GM21515 (cell line): ENCODE results near the gene GOLT1A.

Source experiments
- ATAC-seq: cut with Tn5 transposase; IDR thresholded peaks from one replicate; pipeline ENCODE4 v1.9.1; 2021; ENCODE audit not compliant: unreplicated experiment

The GOLT1A gene

DNA sequence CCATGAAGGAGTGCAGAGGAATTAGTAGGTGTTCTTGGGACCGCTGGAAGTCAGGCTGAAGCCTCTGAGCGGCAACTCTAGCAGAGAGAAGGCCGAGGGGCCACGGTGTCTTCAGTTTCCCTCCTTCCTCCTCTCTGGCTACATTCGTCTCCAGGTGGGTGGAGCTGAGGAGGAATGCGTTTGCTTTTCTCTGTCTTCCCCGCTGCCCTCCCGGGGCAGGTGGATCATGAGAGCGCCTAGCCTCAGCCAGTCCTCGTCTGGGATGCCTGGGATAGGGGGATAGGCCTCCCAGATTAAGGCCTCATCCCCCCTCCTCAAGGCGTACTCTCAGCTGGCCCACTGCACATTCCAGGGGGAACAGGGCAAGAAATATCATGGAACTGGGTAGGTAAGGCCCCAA is 7.5 kb upstream of the GOLT1A start:
- ATAC-seq, result no peak

DNA sequence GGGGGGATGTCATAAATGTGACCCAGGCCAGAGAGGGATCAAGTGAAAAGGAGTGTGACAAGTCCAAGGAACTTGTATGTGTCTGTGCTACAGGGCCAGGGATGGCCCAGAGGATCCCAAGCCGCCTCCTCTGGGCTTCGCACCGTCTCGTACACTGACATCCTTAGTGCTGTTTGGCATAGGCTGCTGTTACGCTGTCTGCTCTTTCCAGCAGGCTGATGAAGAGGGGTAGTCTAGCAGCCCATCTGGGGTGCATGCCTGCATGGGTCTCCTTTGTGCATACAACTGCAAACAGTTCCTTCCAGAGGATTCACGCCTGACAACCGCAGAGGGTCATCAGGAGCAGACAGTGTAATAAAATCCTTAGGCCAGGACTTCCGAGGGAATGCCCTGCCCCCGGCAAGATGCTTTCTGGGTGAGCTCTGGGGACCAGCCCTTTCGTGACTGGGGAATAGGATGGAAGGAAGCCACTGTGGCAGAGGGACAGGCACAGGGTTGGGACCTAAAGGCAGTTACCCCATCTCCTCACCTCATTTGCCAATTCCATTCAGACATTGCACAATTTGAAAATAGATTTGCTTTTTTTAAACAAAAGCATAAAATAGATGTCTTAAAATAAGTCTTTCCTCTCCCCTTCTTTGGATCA is 6.3 kb upstream of the GOLT1A start:
- ATAC-seq, result no peak

DNA sequence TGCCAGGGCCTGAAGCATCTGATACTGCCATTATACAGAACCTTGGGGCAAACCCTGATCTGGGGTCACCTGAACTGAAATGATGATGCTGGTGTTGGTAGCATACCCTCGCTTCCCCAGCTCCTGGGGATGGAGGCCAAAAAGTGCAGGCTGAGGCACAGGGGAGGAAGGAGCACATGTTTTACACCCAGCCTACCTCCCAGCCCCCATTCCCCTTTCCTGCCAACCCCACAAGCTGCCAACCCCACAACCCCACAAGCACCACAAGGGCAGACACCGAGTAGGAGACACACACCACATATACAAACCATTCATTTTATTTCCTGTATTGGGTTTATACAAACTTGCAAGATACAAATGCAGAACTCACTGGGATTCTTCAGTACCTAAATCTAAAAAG is 4.8 kb upstream of the GOLT1A start:
- no peak for ATAC-seq

DNA sequence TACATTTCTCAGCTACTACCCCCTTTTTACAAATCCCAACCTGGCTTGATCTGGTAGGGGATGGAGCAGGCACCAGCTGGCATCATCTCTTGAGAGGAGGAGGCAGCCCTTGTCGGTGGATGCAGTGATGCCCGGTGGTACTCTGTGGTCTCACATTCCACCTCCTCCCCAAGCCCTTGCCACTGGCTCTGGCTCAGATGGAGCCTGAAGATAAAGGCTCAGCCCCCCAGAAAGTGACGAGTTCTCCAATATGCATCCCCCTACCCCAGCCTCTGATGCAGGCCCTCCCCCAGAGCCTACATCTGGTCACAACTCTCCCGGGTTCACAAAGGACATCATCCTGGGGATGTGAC is 3.8 kb upstream of the GOLT1A start:
- ATAC-seq, result no peak

DNA sequence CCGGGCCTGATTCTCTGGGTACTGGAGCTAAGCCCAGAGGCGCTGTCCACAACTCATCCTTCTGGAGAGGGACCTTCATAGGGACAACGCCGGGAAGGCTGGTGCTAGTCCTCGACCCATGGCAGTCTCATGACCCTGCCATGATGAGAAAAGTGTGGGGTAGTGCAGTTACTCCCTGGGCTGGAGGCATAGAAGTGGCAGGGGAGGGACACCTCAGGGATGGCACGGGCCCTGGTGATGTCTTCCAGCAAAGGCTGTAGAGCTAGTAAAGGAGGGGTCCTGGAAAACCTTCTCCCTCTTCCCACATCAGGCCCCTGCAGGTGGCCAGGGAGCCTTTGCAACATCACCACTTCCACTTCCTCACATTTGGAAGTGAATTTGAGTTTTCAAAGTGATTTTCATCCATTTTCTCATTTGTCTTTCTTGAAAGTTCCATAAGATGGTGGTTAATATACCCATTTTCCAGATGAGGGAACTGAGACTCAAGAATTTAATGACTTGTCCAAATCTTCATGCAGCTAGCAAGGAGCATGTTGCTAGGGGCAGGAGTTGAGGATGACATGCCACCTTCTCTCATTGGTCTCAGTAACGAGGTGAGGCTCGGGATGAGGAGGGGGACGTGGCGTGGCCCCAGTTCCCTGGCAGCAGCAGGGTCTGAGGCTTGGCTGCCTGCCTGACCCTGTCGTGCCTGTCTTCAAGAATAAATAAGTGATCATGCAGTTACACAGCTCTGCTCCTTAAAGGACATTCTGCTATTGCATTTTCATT is 3.3 kb upstream of the GOLT1A start:
- ATAC-seq, result no peak

DNA sequence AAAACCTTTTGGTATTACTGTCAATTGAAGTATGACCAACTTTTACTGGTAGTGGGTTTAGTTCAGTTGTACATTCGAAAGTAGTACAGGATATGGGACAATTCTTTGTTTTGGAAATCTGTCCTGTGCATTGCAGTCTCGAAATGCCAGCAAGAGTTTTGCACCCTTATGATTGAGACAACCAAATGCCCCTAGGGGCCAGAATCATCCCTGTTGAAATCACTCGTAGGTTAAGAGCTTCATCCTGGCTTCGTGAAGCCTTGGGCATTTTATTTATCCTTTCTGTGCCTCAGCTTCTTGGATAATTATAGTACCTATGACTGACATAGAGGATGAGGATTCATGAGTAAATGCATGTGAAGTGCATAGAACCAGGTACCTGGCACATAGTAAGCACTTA is 2.4 kb upstream of the GOLT1A start:
- ATAC-seq, result no peak

DNA sequence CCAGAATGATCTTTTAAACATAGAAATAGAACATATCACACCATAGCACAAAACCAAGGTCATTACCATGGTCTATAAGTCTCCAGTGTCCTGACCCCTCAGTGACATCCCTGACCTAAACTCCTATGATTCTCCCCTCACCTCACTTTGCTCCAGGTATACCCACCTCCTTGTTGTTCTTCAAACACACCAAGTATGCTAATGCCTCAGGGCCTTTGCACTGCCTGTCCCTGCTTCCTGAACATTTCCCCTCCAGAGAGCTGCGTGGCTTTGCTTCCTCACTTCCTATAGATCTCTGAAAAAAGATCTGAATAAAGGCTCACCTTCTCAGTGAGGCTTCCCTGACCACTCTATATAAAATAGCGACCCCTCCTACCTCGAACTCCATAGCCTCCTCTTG is 1.1 kb downstream of the GOLT1A start:
- no peak for ATAC-seq

DNA sequence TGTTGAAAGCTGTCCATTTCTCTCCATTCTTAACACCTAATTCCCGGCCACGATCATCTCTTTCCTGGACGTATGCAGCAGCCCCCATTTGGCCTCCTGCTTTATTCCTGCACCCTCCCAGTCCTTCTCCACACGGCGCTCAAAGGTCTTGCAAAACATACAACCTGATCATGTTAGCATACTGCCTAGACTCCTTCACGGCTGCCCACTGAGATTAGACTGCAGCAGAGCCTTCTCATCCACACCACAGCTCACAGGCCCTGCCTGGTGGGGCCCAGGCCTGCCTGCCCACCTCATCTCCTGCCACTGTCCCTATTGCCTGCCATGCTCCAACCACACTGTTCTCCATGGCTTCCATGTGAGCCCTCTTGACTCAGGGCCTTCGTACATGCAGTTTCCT is 2.7 kb downstream of the GOLT1A start:
- ATAC-seq, result no peak

DNA sequence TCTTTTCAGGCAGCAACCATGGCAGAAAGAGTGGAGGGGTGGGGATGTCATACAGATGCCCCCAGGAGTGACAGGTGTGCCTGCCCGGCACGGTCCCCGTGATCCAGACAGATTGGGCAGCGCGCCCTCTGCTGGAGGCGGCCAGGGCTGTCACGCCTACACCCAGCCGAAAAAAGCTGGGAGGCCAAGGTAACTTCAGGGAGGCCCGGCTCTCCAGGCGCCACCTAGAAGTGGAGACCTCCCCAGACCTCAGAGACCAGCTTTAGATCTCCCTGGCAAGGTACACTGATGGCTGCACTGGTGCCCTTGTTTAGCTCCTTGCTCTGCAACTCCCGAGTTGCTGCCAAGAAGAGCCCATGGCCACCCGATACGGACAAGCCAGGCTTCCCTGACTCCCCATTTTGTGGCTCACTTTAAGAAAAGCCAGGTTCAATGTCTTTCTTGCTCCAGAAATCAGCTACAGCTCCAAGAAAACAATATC is 6.6 kb downstream of the GOLT1A start:
- ATAC-seq, result peak; percentile 52

DNA sequence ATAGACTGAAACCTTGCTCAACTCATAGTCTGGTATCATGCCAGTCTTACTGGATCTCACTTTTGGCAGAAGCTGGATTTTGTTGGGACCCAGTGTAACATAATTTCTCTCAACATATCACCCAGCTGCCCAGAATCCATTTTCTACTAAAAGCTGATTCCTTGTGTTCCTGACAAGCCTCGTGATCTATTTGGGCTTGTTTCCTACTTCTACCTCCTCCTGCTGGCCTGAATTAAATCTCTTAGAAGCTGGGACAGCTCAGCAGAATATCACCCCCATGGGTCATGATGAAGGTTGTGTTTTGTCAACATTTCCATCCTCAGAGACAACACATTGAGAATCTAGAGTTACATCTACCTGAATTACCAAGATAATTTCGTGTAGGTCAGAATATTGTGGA is 7.7 kb downstream of the GOLT1A start:
- ATAC-seq, result no peak

DNA sequence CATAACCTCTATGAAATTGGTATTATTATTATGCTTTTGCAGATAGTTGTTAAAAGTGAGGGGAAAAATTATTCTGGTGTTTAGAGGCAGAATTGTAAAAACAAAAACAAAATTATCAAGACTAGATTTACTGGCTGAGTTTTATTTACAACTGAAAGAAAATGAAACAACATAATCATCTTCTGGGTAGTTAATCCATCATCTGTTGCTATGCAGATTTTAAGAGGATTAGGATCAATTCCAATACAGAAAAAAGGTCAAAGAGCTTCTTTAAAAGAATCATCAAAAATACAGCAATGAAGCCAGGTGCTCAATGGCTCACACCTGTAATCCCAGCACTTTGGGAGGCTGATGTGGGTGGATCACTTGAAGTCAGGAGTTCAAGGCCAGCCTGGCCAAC is 8.3 kb downstream of the GOLT1A start:
- no peak for ATAC-seq

DNA sequence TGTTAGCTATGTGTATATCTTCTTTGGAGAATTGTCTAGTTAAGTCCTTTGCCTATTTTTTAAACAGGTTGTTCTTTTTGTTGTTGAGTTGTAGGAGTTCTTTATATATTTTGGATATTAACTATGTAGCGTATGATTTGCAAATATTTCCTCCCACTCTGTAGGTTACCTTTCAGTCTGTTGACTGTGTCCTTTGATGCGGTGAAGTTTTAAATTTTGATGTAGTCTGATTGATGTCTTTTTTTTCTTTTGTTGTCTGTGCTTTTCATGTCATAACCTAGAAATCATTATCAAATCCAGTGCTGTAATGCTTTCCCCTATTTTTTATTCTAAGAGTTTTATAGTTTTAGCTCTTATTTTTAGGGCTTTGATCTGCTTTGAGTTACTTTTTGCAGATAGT is 8.8 kb downstream of the GOLT1A start:
- ATAC-seq, result no peak

DNA sequence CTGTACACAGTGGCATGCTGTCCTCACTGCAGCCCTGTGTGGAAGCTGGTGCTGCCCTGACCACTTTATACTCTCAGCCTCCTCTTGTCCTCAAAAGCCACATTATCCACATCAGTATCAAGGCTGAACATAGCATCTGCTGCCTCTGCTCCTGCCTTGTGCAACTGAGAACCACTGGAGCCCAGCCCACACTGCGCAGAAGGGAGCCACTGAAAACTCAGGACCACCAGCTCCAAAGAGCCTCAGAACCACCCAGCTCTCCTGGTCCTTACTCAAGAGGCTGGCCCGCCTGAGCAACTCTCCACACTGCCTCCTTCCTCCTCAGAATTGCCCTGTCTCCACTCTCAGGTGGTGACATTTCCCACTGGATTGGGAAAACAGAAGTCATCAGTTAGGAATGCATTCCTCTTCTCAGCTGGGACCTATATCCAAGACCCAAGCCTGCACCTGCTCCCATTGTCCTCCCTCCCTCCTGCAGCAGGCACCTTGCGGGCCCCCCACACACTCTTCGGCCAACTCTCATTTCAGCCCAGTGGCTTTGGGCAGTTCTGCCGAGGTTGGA is 10.5 kb downstream of the GOLT1A start:
- ATAC-seq, result no peak

DNA sequence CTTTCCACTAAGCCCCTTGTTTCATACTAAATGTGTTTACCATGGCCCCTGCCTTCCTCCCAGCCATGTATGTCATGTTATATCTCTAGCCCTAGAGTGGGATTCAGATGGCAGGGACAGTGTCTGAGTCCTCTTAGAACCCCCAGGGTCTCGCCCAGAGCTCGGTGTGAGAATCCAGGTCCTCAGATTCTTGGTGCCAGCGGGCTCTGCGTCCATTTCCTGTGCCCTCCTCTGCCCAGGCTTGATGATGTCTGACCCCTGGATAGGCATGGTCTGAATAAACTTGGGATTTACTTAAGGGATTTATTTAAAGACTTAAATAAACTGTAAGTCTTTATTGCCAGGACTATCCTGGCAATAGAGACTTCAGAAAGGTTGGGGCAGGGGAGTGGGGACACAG is 11.3 kb downstream of the GOLT1A start:
- ATAC-seq, result no peak

DNA sequence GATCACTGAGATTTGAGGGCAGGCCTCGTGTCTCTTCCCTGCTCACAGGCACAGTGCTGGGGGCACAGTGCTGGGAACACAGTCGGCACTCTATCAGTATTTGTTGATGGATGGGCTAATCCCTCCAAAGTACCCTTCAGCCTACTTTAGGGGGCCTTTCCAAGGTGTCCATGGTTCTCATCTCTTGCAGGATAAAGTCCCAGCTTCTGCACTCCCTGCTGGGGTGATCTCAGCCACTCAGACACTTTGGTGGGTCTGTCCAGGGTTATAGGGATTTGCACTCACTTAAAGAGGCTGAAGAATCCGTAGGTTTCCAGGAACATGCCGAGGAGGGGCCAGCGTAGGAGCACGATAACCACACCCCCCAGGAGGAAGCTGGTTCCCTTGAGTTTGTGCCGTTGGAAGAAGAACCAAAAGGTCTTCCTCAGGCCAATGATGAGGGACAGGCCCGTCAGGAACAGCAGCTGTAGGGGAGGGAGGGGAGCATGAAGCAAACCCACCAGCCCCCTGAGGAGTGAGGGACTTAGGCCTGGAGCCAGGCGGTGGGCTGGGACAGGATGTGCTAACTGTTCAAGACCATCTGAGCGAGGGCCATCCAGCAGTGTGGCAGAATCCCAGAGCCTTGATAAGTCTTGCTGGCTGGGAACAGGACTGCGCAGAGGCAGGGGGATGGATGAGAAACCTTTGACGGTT is 12.3 kb downstream of the GOLT1A start:
- ATAC-seq, result no peak

DNA sequence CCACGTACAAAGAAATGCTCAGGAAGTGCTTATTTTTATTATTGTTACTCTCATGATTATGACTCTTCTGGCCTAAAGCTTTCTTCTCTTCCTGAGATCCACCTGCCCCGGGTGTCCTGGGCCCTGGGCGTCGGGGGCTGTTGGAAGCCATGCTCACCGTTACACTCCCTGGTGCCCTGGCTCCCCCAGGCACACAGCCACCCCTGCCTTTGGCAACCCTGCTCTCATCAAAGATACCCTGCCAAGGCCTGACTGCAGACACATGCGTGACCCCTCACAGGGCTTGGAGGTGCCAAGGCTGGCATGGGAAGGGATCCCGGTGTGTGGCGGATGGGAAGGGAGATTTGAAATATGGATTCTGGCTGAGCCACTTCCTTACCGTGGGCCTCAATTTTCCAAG is 14.2 kb downstream of the GOLT1A start:
- ATAC-seq, result no peak

DNA sequence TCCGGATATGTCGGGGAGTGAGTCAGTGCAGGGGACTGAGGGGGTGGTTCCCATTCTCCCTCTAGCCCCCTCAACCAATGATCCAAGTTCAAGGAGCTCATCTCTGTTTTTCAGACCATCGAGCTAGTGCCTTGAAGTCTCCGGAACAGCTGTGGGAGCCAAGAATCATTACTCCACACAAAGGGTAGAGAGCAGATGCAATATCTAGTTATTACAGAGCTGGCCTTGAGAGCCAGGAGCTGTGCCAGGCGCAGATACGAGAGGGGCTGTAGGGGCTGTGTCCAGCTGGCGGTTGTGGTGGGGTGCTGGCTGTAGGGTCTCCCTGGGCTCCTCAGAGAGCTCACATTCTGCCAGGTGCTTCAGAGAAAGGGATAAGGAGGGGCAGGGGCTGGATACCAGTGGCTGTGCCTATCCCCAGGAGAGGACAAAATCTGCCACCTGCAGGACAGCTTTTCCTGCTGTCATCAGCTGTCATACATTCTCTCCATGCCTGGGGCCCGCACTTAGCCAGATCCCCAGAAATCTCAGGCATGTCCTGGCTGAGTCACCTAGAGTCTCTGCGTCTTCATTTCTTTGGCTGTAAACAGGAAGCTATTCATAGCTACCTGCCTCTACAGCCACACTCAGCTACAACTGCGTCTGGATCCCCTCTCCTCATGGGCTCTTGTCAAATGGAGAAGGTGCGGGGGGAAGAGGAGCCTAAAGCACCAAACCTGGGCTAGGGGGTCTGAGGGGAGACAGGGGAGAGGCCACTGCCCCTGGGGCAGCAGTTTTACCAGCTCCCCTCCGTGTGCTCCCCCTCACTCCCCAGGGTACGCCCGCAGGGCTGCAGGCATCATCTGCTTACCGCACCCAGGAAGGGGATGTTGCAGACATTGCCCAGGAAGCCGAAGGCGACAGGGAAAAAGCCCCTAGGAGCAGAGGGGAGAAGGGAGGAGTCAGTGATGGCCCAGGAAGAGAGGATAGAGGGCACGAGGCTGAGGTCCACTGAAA is 15.1 kb downstream of the GOLT1A start:
- no peak for ATAC-seq

DNA sequence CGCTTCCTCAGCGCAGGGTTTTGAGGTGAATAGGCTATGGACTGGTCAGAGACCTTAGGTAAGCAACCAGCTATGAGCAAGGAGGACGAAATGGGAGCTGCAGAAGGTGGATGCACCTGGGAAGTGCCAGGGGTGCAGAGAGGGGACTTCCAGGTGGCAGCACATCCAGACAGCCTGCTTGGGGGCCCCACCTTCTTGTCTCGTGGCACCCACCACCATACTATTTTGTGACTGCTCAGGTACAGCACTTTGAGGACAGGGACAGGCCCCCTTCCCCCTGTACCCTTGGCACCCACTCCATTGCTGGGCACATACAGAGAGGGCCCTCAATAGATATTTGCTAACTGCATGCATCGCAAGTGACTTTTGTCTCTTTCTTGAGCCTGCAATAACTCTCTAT is 16.7 kb downstream of the GOLT1A start:
- no peak for ATAC-seq

DNA sequence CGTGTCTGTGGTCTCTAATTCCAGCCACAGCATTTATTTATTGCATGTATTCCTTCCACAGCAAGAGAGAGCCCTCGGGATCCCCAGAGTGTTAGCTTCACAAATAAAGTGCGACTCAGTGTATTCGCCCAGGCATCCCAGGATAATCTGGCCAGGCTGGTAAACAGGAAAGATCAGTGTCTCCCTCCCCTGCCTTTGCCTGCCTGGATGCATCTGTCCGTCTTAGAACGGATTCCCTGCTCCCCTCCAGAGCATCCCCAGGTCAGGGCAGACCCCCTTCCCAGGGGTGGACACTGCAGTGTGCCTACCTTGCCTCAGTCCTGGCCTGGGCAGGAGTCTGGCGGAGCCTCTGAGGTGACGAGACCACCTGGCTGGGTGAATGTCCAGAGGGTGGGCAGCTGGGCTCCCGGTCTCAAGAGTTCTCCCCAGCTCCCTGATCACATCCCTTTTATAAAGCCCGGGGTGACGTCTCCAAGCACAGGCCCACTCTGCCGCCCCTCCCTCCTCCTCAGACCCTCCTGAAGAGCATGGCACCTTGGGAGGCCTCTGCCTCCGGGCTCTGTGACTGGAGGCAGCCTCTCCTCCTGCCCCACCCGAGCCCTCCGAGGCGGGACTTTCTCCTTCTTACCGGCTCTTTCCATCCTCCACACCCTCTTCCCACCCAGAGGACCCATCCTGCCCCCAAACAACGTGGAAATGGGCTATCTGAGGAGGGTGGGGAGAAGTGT is 17.6 kb downstream of the GOLT1A start, which contains the start of gene KISS1:
Gene KISS1 (minus strand): TSS at position 424 of the 728 bp plus-strand sequence. CDS start 3,615 bp downstream, outside the sequence.
- ATAC-seq, result no peak

DNA sequence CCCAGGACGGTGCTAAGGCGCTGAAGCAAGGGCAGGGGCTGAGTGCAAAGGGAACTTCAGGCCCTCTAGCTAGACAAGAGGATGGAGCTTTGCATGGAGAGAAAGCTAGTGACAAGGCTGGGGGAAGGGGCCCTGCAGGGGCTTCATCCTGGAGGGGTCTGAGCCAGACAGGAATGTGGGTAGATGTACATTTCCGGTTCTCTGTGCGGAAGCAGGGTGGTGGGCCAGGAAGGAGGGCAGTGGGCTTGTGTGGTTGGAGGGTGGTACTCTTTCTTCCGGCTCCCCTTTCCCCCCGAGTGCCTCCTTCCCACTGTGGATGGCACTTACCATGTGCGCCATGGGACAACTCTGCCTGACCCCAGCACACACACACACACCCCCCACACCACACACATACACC is 19.0 kb downstream of the GOLT1A start:
- ATAC-seq, result no peak
